ENCODE measurements around the gene GRK4.

DNA sequence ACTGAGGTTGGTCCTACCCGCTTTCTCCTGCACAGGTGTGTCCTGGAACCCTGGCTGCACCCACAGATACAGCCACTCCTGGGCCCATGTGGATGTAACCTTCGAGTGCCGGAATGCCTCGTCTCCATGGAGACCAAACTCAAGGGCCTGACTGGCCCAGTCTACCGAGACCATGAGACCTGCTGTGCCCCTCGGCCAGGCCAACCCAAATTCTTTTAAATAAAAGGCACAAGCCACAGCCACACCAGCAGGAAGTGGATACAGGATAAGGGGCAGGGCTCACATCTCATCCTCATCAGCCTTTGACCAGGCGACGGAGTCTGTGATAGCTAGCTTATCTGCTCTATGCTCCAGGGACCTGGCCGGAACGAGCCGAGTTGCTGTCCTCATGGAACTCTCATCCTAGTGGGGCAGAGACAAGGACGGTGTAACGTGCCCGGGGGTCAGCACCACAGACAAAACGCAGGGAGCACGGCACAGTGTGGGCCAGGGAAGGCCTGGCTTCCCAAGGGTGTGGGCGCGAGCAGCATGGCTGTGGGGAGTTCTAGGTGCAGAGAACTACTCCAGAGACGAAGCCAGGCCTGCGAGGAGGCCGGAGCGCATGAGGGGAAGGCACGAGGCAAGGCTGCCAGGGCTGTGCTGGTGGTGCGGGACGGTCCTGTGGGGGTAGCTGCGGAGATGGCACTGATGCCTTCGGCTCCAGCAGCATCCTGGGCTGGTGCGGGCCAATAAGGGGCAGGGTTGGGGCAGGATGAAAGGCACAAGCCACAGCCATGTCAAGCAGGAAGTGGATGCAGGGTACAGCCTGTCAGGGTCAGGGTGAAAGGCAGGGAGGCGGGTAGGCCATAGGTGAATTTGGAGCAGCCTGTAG lies 22.9 kb upstream of the GRK4 start:
- TF ChIP-seq, protein P1, sequence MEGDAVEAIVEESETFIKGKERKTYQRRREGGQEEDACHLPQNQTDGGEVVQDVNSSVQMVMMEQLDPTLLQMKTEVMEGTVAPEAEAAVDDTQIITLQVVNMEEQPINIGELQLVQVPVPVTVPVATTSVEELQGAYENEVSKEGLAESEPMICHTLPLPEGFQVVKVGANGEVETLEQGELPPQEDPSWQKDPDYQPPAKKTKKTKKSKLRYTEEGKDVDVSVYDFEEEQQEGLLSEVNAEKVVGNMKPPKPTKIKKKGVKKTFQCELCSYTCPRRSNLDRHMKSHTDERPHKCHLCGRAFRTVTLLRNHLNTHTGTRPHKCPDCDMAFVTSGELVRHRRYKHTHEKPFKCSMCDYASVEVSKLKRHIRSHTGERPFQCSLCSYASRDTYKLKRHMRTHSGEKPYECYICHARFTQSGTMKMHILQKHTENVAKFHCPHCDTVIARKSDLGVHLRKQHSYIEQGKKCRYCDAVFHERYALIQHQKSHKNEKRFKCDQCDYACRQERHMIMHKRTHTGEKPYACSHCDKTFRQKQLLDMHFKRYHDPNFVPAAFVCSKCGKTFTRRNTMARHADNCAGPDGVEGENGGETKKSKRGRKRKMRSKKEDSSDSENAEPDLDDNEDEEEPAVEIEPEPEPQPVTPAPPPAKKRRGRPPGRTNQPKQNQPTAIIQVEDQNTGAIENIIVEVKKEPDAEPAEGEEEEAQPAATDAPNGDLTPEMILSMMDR (IDR thresholded peaks at IDR 0.05; ENCODE audit: low read depth, low read length) = no peak
- no peak for TF ChIP-seq EZH2phosphoT487 (IDR thresholded peaks at IDR 0.05; ENCODE audit: low read depth)
